Neural cell (in vitro differentiated cells): ENCODE data around the gene TNNT2. TPM values are rescaled to one million over a fixed set of nuclear protein-coding genes. Genes with fewer than 3 reads are reported as not detected.

Source experiments
- H2AFZ ChIP-seq: fragments of 200-600, 300-800 bp; sonication (generic), shearing (Covaris generic); 2 replicates; pipeline ENCODE4 v1.6.0; 2014; ENCODE audit warnings: low read depth, mild to moderate bottlenecking, antibody characterized with exemption, low read length, moderate library complexity
- H3F3A ChIP-seq: fragments of 200-600 bp; shearing (Covaris generic); 2 replicates; pipeline ENCODE4 v1.6.1; 2016; ENCODE audit warnings: mild to moderate bottlenecking, moderate library complexity, mixed read lengths, antibody characterized with exemption, low read length; ENCODE audit not compliant: insufficient read depth, poor library complexity, severe bottlenecking
- H3K27ac ChIP-seq: fragments of 200-600, 300-800 bp; sonication (generic), shearing (Covaris generic); 2 replicates; pipeline ENCODE4 v1.5.1; 2014; ENCODE audit warnings: mild to moderate bottlenecking, low read length, moderate library complexity
- H3K27me3 ChIP-seq: fragments of 300-800, 200-600 bp; sonication (generic), shearing (Covaris generic); 2 replicates; pipeline ENCODE4 v1.6.0; 2014; ENCODE audit warnings: mild to moderate bottlenecking, low read depth, low read length, moderate library complexity; ENCODE audit not compliant: insufficient read depth
- H3K36me3 ChIP-seq: fragments of 300-800, 200-600 bp; sonication (generic), shearing (Covaris generic); 2 replicates; pipeline ENCODE4 v1.5.1; 2014; ENCODE audit warnings: mild to moderate bottlenecking, antibody characterized with exemption, low read length, moderate library complexity; ENCODE audit not compliant: insufficient read depth
- H3K4me2 ChIP-seq: fragments of 300-800, 200-600 bp; sonication (generic), shearing (Covaris generic); 2 replicates; pipeline ENCODE4 v1.6.0; 2014; ENCODE audit warnings: mild to moderate bottlenecking, low read length
- H3K4me3 ChIP-seq: fragments of 300-800, 200-600 bp; sonication (generic), shearing (Covaris generic); 2 replicates; pipeline ENCODE4 v1.5.1; 2014; ENCODE audit warnings: mild to moderate bottlenecking, low read length, moderate library complexity
- H3K79me2 ChIP-seq: fragments of 200-600 bp; shearing (Covaris generic); replicated peaks from 2 replicates; pipeline ENCODE4 v1.6.0; 2014; ENCODE audit warnings: mild to moderate bottlenecking, low read length, moderate library complexity; ENCODE audit not compliant: insufficient read depth
- H3K9ac ChIP-seq: fragments of 300-800, 200-600 bp; sonication (generic), shearing (Covaris generic); 2 replicates; pipeline ENCODE4 v1.6.1; 2016; ENCODE audit warnings: mild to moderate bottlenecking, low read length, mixed read lengths
- H3K9me2 ChIP-seq: fragments of 200-600 bp; shearing (Covaris generic); 2 replicates; pipeline ENCODE4 v1.6.1; 2016; ENCODE audit warnings: mild to moderate bottlenecking, low read length, mixed read lengths; ENCODE audit not compliant: insufficient read depth
- H3K9me3 ChIP-seq: fragments of 200-600, 300-800 bp; sonication (generic), shearing (Covaris generic); 2 replicates; pipeline ENCODE4 v1.6.1; 2016; ENCODE audit warnings: mild to moderate bottlenecking, mixed run types, low read length, moderate library complexity, mixed read lengths
- H4K20me1 ChIP-seq: fragments of 200-600 bp; shearing (Covaris generic); 2 replicates; pipeline ENCODE4 v1.6.1; 2016; ENCODE audit warnings: mild to moderate bottlenecking, mixed run types; ENCODE audit not compliant: insufficient read depth
- EP300 ChIP-seq: fragments of 450-650 bp; conservative IDR thresholded peaks from 2 replicates; pipeline ENCODE4 v1.6.1; 2014; ENCODE audit warnings: antibody characterized with exemption, mild to moderate bottlenecking, moderate library complexity; ENCODE audit not compliant: poor library complexity, severe bottlenecking
- EZH2 ChIP-seq: fragments of 200-600, 300-800 bp; shearing (Covaris generic), sonication (generic); IDR thresholded peaks from 2 replicates; pipeline ENCODE4 v1.6.1; 2014; ENCODE audit warnings: antibody characterized with exemption, low read length, borderline replicate concordance, mild to moderate bottlenecking; ENCODE audit not compliant: insufficient read depth, poor library complexity, severe bottlenecking
- MXI1 ChIP-seq: fragments of 450-650 bp; conservative IDR thresholded peaks from 2 replicates; pipeline ENCODE4 v1.6.1; 2014; ENCODE audit warnings: antibody characterized with exemption, mild to moderate bottlenecking; ENCODE audit not compliant: poor library complexity, severe bottlenecking
- POLR2AphosphoS5 ChIP-seq: IDR thresholded peaks from 2 replicates; pipeline ENCODE4 v1.6.1; 2012
- RAD21 ChIP-seq: fragments of 450-650 bp; conservative IDR thresholded peaks from 2 replicates; pipeline ENCODE4 v1.6.1; 2014; ENCODE audit warnings: antibody characterized with exemption, mild to moderate bottlenecking, moderate library complexity
- SMC3 ChIP-seq: fragments of 450-650 bp; conservative IDR thresholded peaks from 2 replicates; pipeline ENCODE4 v1.6.1; 2014; ENCODE audit warnings: antibody characterized with exemption, mild to moderate bottlenecking, moderate library complexity; ENCODE audit not compliant: poor library complexity
- TAF1 ChIP-seq: IDR thresholded peaks from 2 replicates; pipeline ENCODE4 v1.6.1; 2012; ENCODE audit warnings: low read depth
- polyA plus RNA-seq: library from polyadenylated mRNA; depleted of rRNA; stranded (reverse); fragments of >200 nt; gene quantifications from 2 replicates; pipeline ENCODE4 v1.2.3, GENCODE V29; 2014
- TF ChIP-seq, protein P1 (sequence below): IDR thresholded peaks from 2 replicates; pipeline ENCODE4 v1.6.1; 2012; ENCODE audit warnings: borderline replicate concordance
- TF ChIP-seq, protein P2 (sequence below): fragments of 450-650 bp; IDR thresholded peaks from 2 replicates; pipeline ENCODE4 v1.5.1; 2014; ENCODE audit warnings: antibody characterized with exemption, mild to moderate bottlenecking, moderate library complexity; ENCODE audit not compliant: poor library complexity, severe bottlenecking

TNNT2 gene
- polyA plus RNA-seq, 1 donor from 2014 or later, result not detected

DNA sequence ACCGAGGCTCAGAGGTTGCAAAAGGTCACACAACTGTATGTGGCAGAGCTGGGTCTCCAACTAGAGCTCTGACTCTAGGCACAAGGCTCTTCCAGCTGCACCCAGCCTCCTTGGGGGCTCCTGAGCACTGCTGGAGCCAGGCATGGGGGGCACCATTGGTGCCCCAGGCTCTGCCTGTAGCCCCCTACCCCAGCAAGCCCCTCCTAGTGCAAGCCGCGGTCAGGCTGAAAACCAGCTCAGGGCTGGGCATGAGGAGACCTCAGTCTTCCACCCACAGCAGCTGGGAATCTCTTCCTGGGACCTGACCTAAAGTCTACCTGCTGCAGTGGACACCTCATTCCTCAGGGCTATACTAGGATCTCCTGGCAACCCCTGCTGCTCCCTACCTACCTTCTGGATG lies 14.6 kb downstream of the TNNT2 start:
- H3K79me2 ChIP-seq, result no peaks in the 10 kb centered on the region
- no peaks in the 10 kb centered on the region for H3K36me3 ChIP-seq
- H2AFZ ChIP-seq, result no peak overlapping the region
- H3F3A ChIP-seq, result no peaks in the 10 kb centered on the region
- H4K20me1 ChIP-seq, result no peaks in the 10 kb centered on the region
- H3K9me3 ChIP-seq, result no peaks in the 10 kb centered on the region
- H3K9ac ChIP-seq, result no peak overlapping the region
- H3K9me2 ChIP-seq, result no peaks in the 10 kb centered on the region
- no peak overlapping the region for H3K4me2 ChIP-seq
- no peaks in the 10 kb centered on the region for H3K27me3 ChIP-seq
- H3K27ac ChIP-seq, result no peak overlapping the region
- no peak overlapping the region for H3K4me3 ChIP-seq
- TF ChIP-seq POLR2AphosphoS5, result no peak
- TF ChIP-seq MXI1, result no peak
- TF ChIP-seq RAD21, result no peak
- no peak for TF ChIP-seq EZH2
- no peak for TF ChIP-seq SMC3
- TF ChIP-seq EP300, result no peak
- TF ChIP-seq, protein P1, sequence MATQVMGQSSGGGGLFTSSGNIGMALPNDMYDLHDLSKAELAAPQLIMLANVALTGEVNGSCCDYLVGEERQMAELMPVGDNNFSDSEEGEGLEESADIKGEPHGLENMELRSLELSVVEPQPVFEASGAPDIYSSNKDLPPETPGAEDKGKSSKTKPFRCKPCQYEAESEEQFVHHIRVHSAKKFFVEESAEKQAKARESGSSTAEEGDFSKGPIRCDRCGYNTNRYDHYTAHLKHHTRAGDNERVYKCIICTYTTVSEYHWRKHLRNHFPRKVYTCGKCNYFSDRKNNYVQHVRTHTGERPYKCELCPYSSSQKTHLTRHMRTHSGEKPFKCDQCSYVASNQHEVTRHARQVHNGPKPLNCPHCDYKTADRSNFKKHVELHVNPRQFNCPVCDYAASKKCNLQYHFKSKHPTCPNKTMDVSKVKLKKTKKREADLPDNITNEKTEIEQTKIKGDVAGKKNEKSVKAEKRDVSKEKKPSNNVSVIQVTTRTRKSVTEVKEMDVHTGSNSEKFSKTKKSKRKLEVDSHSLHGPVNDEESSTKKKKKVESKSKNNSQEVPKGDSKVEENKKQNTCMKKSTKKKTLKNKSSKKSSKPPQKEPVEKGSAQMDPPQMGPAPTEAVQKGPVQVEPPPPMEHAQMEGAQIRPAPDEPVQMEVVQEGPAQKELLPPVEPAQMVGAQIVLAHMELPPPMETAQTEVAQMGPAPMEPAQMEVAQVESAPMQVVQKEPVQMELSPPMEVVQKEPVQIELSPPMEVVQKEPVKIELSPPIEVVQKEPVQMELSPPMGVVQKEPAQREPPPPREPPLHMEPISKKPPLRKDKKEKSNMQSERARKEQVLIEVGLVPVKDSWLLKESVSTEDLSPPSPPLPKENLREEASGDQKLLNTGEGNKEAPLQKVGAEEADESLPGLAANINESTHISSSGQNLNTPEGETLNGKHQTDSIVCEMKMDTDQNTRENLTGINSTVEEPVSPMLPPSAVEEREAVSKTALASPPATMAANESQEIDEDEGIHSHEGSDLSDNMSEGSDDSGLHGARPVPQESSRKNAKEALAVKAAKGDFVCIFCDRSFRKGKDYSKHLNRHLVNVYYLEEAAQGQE, result no peak
- TF ChIP-seq TAF1, result no peak

DNA sequence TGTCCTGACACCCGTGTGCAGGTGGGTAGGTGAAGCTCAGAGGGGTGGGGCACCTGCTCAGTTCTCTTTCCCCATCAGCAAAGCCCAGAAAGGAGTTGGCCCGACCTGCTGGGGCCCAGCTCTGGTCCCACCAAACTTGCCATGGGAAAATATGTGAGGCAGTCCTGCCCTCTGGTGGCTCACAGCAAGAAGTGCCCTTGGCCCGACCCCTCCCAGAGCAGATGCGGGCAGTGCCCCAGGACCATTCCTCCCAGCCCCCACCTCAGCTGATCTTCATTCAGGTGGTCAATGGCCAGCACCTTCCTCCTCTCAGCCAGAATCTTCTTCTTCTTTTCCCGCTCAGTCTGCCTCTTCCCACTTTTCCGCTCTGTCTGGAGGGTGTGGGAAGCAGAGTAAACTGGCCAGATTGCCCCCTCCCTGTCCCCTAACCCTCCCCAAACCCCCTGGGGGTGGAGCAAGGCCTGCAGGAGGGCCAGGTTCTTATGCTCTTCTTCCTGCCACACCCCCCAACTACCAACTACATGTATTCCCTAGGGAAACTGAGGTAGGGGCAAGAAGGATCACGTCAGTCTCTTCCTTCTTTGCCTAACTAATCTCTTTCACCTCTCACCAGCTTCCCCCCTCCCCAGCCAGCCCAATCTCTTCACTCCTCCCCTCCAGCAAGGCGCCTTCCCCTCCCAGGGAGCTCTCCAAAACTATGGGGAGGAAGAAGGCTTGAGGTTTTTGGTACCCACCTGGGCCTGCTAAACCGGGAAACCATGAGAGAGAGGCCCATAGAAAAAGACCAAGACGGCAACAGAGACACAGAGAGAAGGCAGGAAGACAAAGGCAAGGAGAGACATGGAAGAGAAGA lies 15.6 kb downstream of the TNNT2 start:
- TF ChIP-seq, protein P2, sequence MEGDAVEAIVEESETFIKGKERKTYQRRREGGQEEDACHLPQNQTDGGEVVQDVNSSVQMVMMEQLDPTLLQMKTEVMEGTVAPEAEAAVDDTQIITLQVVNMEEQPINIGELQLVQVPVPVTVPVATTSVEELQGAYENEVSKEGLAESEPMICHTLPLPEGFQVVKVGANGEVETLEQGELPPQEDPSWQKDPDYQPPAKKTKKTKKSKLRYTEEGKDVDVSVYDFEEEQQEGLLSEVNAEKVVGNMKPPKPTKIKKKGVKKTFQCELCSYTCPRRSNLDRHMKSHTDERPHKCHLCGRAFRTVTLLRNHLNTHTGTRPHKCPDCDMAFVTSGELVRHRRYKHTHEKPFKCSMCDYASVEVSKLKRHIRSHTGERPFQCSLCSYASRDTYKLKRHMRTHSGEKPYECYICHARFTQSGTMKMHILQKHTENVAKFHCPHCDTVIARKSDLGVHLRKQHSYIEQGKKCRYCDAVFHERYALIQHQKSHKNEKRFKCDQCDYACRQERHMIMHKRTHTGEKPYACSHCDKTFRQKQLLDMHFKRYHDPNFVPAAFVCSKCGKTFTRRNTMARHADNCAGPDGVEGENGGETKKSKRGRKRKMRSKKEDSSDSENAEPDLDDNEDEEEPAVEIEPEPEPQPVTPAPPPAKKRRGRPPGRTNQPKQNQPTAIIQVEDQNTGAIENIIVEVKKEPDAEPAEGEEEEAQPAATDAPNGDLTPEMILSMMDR, result peak; percentile 72
- TF ChIP-seq MXI1 (no peak), SMC3 (peak; percentile 82), RAD21 (peak; percentile 81), POLR2AphosphoS5 (no peak), TAF1 (no peak)
- H3K4me3 ChIP-seq, result no peak overlapping the region
- H3K36me3 ChIP-seq, result no peaks in the 10 kb centered on the region
- no peaks in the 10 kb centered on the region for H3K79me2 ChIP-seq
- H3F3A ChIP-seq, result no peaks in the 10 kb centered on the region
- no peak overlapping the region for H3K4me2 ChIP-seq
- H2AFZ ChIP-seq, result no peak overlapping the region
- H3K9me3 ChIP-seq, result no peaks in the 10 kb centered on the region
- no peaks in the 10 kb centered on the region for H4K20me1 ChIP-seq
- H3K9me2 ChIP-seq, result no peaks in the 10 kb centered on the region
- H3K27me3 ChIP-seq, result no peaks in the 10 kb centered on the region
- H3K27ac ChIP-seq, result no peak overlapping the region
- H3K9ac ChIP-seq, result no peak overlapping the region
